Testis (tissue), 3 donors: ENCODE data around the gene MSANTD4. TPM values are rescaled to one million over a fixed set of nuclear protein-coding genes. Genes with fewer than 3 reads are reported as not detected.

ENCODE experiments used
- DNase-seq: peaks from one replicate; pipeline ENCODE4 v3.0.0-alpha.2; 2019
- H3K27ac ChIP-seq, 2 donors: fragments of 200-600 bp; sonication (generic); one replicate each; pipeline ENCODE4 v1.5.1; 2019
- H3K27me3 ChIP-seq: fragments of 200-600 bp; sonication (generic); one replicate; pipeline ENCODE4 v1.5.1; 2019
- H3K36me3 ChIP-seq: fragments of 200-600 bp; sonication (generic); one replicate; pipeline ENCODE4 v1.5.1; 2017; ENCODE audit warnings: low read depth; ENCODE audit errors: missing control alignments
- H3K4me1 ChIP-seq: fragments of 200-600 bp; sonication (generic); one replicate; pipeline ENCODE4 v1.5.1; 2019
- H3K4me3 ChIP-seq, 2 donors: fragments of 200-600 bp; sonication (generic); one replicate each; pipeline ENCODE4 v1.5.1; 2017 to 2019
- H3K9me3 ChIP-seq: fragments of 200-600 bp; sonication (generic); one replicate; pipeline ENCODE4 v1.5.1; 2017
- POLR2A ChIP-seq: fragments of 450-650 bp; IDR thresholded peaks from one replicate; pipeline ENCODE4 v1.6.1; 2017; ENCODE audit warnings: antibody characterized with exemption, mild to moderate bottlenecking, moderate library complexity
- WGBS, 2 donors: methylation state at CpG; one replicate each; pipeline ENCODE4 v1.1.5; 2018; 5-methylcytosine and 5-hydroxymethylcytosine counted together
- intact Hi-C: fragments of 100-400 bp; cut with DNase I; formaldehyde crosslinking; loops from one replicate; pipeline ENCODE4 v1.15.1; 2023; ENCODE audit warnings: low total_unique reads
- polyA plus RNA-seq: library from polyadenylated mRNA; stranded (reverse); fragments of 350-450 nt; fragmentation: Illumina TruSeq; extraction: RNeasy Lipid Tissue Mini Kit (QIAGEN cat#74804); gene quantifications from one replicate; pipeline ENCODE4 v1.2.3, GENCODE V29; 2014; ENCODE audit warnings: low read depth, low replicate concordance; ENCODE audit not compliant: insufficient read depth
- total RNA-seq, 2 donors: library from RNA; depleted of rRNA; stranded (reverse); fragments of >200 nt; gene quantifications; one replicate each; pipeline ENCODE4 v1.2.3, GENCODE V29; 2016
- TF ChIP-seq, protein P1 (sequence below), 3 experiments: fragments of 450-650 bp in 2 of 3; fragments of 200-600 bp in 1 of 3; sonication (generic) in 1 of 3; IDR thresholded peaks; one replicate each; pipeline ENCODE4 v1.5.1; 2016 to 2019; ENCODE audit warnings: antibody characterized with exemption in 3 of 3, mild to moderate bottlenecking in 2 of 3, moderate library complexity in 1 of 3

Gene MSANTD4
- total and polyA plus RNA-seq, 3 donors from 2014 or later, result 15.5 to 34.4 (median 20.7) TPM

DNA sequence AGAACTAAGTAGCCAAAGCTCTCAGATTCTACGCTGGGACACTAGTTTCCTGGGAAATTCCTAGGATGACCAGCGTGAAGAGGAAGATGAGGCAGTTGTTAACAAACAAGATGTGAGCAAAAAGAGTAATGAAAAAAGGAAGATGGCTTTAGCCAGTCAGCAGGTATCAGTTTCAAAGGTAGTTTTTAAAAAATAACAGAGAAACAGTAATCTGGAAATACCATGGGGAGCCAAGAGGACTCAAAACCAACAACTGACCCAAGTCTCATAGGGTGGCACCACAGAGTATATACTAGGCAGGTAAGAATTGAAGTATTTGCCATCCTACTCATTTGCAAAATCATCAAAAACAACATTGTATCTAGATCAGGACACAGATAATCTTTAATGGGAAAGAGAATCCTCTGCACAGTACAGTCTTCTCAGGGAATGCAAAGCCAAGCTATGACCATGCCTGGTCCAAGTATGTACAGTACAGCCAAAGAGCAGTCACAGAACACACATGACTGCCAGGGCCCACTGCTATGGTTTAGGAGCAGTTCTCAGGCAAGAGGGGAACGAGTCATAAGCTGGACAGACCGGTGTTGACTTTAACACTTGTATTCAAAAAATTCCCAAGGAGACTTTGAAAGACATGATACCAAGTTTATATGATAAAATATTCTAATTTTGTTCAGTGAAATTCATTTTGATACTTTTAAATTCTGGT lies 20.6 kb downstream of the MSANTD4 start:
- TF ChIP-seq, protein P1, sequence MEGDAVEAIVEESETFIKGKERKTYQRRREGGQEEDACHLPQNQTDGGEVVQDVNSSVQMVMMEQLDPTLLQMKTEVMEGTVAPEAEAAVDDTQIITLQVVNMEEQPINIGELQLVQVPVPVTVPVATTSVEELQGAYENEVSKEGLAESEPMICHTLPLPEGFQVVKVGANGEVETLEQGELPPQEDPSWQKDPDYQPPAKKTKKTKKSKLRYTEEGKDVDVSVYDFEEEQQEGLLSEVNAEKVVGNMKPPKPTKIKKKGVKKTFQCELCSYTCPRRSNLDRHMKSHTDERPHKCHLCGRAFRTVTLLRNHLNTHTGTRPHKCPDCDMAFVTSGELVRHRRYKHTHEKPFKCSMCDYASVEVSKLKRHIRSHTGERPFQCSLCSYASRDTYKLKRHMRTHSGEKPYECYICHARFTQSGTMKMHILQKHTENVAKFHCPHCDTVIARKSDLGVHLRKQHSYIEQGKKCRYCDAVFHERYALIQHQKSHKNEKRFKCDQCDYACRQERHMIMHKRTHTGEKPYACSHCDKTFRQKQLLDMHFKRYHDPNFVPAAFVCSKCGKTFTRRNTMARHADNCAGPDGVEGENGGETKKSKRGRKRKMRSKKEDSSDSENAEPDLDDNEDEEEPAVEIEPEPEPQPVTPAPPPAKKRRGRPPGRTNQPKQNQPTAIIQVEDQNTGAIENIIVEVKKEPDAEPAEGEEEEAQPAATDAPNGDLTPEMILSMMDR (IDR thresholded peaks at IDR 0.05), result no peak
- no peak for TF ChIP-seq POLR2A
- Histone ChIP-seq H3K36me3 (no peaks in the 10 kb centered on the region), H3K4me1 (no peaks in the 10 kb centered on the region), H3K27me3 (no peaks in the 10 kb centered on the region), H3K27ac (no peak overlapping the region), H3K4me3 (no peak overlapping the region), H3K9me3 (no peaks in the 10 kb centered on the region)
- intact Hi-C loops, result no loop called here
- no peak for DNase-seq
- 92 to 99% methylated on average over 4 of the region's 4 CpGs for WGBS, 2 donors

DNA sequence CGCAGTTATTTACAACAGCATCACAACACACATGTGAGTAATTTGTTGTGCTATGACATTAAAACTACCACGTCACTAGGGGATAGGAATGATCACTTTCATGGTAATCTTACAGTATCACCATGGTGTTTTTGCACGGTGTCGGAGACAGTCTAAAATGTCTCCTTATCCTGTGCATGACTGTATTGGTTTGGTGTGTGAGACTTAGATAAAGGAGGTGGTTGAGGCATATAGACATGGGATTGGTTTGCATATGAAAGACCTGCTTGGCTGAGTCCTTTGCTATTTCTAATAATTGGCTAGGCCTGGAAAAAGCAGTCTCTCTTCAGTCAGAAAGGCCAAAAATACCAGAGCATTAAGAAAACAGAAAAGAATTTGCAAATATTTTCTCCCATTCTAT lies 30.2 kb downstream of the MSANTD4 start:
- no peak overlapping the region for H3K4me3 ChIP-seq
- no peaks in the 10 kb centered on the region for H3K4me1 ChIP-seq
- 92 to 95% methylated on average over 4 of the region's 4 CpGs for WGBS, 2 donors
- intact Hi-C loops, result no loop called here
- no peaks in the 10 kb centered on the region for H3K36me3 ChIP-seq
- TF ChIP-seq, protein P1 (IDR thresholded peaks at IDR 0.05), result no peak
- no peak for TF ChIP-seq POLR2A
- H3K27me3 ChIP-seq, result no peaks in the 10 kb centered on the region
- DNase-seq, result no peak
- H3K27ac ChIP-seq, result no peak overlapping the region
- H3K9me3 ChIP-seq, result no peaks in the 10 kb centered on the region

DNA sequence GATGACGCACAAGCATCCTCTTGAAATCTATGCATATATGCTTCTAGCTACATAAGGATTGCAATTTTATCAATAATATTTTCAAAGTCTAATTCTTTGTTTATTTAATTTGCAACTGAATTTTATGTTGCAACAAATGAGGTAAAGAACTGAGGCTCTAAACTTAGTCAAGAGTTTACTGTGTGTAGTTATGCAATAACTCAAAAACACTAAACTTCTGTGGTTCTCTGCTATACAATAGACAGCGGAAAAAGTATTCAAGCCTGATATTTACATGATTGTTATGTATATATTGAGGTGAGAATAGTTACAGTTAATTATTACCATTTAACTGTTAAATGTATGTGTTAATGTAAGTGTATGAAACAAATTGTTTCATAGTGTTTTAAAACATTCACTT lies 32.9 kb downstream of the MSANTD4 start:
- 90 to 96% methylated on average over 2 of the region's 2 CpGs for WGBS, 2 donors
- Histone ChIP-seq H3K4me3 (no peak overlapping the region), H3K4me1 (no peaks in the 10 kb centered on the region), H3K9me3 (no peaks in the 10 kb centered on the region), H3K27ac (no peak overlapping the region), H3K36me3 (no peaks in the 10 kb centered on the region), H3K27me3 (no peaks in the 10 kb centered on the region)
- TF ChIP-seq POLR2A, result no peak
- TF ChIP-seq, protein P1 (IDR thresholded peaks at IDR 0.05), result no peak
- no peak for DNase-seq
- intact Hi-C loops, result no loop called here

DNA sequence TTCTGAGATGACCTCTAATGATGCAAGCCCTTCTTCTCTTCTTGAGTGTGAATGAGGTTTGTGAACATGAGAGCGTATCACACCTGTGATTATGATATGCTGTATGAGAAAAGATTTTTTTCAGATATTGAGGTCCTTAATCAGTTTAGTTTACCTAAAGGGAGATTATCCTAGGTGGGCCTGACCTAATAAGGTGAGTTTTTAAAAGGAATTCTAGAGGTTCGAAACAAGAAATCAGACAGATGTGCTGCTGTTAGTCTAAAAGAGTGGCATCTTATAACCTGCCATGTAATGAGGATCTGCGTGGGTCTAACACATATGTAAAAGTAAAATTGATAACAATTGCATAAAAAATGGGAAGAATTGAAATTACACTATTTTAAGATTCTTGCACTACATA lies 33.8 kb downstream of the MSANTD4 start:
- intact Hi-C loops, result no loop called here
- TF ChIP-seq, protein P1 (IDR thresholded peaks at IDR 0.05), result no peak
- TF ChIP-seq POLR2A, result no peak
- Histone ChIP-seq H3K9me3 (no peaks in the 10 kb centered on the region), H3K36me3 (no peaks in the 10 kb centered on the region), H3K27ac (no peak overlapping the region), H3K4me3 (no peak overlapping the region), H3K4me1 (no peaks in the 10 kb centered on the region), H3K27me3 (no peaks in the 10 kb centered on the region)
- DNase-seq, result no peak
- WGBS, 2 donors, result 96% methylated on average over 3 of the region's 3 CpGs

DNA sequence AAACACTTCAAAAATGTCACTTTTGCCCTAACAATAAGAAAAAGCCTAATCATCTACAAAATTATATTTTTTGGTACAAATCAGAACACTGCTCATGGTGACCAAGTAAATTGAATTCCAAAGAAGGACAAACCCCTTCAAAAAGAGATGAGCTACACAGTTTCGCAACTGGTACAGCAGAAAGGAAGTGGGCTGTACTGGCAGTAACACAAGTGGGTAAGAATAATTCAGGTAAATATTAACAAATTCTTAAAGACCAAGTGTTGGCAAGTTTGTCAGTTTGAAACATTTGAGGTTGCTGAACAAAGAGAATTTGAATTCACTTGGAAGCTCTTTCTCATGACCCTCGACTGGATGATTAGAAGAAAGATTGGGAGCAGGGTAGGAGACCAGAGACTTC lies 35.5 kb downstream of the MSANTD4 start:
- WGBS, 2 donors, result 91 to 93% methylated on average over 2 of the region's 2 CpGs
- H3K4me3 ChIP-seq, result no peak overlapping the region
- H3K27ac ChIP-seq, result no peak overlapping the region
- no peaks in the 10 kb centered on the region for H3K4me1 ChIP-seq
- no peaks in the 10 kb centered on the region for H3K9me3 ChIP-seq
- DNase-seq, result no peak
- H3K27me3 ChIP-seq, result no peaks in the 10 kb centered on the region
- intact Hi-C loops, result no loop called here
- no peaks in the 10 kb centered on the region for H3K36me3 ChIP-seq
- TF ChIP-seq POLR2A, result no peak
- TF ChIP-seq, protein P1 (IDR thresholded peaks at IDR 0.05), result no peak
